ENCODE measurements around the gene ELFN1. TPM values are rescaled to one million over a fixed set of nuclear protein-coding genes. Genes with fewer than 3 reads are reported as not detected.

Gene ELFN1
- total RNA-seq: 0.53 and 0.86 TPM in 2 replicates

DNA sequence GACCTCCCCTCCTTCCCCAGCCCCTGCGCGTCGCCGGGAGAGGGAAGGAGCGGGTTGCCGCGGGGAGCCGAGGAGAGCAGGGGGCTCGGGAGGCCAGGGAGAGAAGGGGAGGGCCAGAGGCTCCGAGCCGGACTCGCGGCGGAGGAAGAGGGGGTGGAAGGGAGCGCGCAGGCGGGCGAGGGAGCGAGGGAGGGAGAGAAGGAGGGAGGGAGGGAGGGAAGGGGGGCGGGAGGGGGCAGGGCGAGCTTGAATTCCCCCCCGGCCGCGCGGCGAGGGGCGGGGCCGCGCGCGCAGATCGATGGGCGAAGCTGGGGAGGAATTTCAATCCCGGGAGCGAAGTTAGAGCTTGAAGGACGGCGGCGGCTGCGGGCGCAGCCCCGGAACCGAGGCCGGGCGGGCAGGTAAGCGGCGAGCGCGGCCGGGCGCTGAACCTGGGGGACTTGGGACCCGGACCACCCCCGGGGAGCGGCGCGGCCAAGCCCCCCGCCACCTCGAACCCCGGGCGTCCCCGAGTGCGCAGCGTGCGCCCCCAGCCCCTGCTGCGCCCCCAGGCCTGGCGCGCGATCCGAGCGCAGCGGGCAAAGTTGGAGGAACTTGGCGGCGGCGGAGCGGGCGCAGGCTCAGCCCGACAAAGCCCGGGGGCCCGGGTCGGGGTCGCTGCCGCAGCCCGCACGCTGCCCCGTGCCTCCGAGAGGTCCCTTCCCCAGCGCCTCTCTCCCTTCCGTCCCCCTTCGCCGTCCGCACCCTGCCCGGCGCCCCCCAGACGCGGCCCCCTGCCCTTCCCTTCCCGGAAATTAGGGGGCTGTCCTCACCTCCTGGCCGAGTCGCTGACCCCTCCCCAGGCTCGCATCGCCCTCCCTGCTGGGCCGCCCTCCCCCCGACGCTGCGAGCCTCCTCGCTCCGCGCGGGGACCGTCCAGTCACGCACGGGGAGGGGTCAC lies at the start of gene ELFN1:
TSS of gene ELFN1 (plus strand) at position 324 of the 940 bp plus-strand sequence. CDS start 74,320 bp downstream, outside the sequence.

Other genes with a start within 250 kb of the ELFN1 start
- 17.3 and 22.9 TPM in 2 replicates for gene MICALL2, start 210.8 kb upstream of the ELFN1 start, total RNA-seq
- gene INTS1, start 165.9 kb upstream of the ELFN1 start, total RNA-seq: 55.2 and 68.4 TPM in 2 replicates
- 13.8 and 15.3 TPM in 2 replicates for gene MAFK, start 139.6 kb upstream of the ELFN1 start, total RNA-seq
- gene TMEM184A, start 114.1 kb upstream of the ELFN1 start, total RNA-seq: not detected in 2 replicates
- gene PSMG3, start 100.2 kb upstream of the ELFN1 start, total RNA-seq: 16.9 and 17.0 TPM in 2 replicates

Data from thoracic aorta endothelial cell (primary cell).